NCI-H524 (cell line): ENCODE data around the gene TAS2R10.

Experiments used
- DNase-seq, 2 experiments: peaks; one replicate each; lab custom pipeline; 2025; lab: John Stamatoyannopoulos, UW

TAS2R10 gene

GRCh38 chr12:10779103-10779502 is 47.1 kb downstream of the TAS2R10 start:
- DNase-seq, result no peak
